HG02588 (cell line): Measurements from ENCODE around the gene PAFAH1B2.

Experiments used
- ATAC-seq: cut with Tn5 transposase; IDR thresholded peaks from one replicate; pipeline ENCODE4 v1.9.1; 2021; ENCODE audit warnings: mild to moderate bottlenecking, moderate library complexity; ENCODE audit not compliant: unreplicated experiment

The PAFAH1B2 gene

GRCh38 chr11:117187799-117188481, 43.9 kb downstream of the PAFAH1B2 start:
- ATAC-seq = no peak

- no peak for ATAC-seq
Observed at GRCh38 chr11:117188620-117189081, 44.6 kb downstream of the PAFAH1B2 start.

GRCh38 chr11:117189191-117189940, 45.3 kb downstream of the PAFAH1B2 start:
- ATAC-seq = peak; percentile 49

DNA sequence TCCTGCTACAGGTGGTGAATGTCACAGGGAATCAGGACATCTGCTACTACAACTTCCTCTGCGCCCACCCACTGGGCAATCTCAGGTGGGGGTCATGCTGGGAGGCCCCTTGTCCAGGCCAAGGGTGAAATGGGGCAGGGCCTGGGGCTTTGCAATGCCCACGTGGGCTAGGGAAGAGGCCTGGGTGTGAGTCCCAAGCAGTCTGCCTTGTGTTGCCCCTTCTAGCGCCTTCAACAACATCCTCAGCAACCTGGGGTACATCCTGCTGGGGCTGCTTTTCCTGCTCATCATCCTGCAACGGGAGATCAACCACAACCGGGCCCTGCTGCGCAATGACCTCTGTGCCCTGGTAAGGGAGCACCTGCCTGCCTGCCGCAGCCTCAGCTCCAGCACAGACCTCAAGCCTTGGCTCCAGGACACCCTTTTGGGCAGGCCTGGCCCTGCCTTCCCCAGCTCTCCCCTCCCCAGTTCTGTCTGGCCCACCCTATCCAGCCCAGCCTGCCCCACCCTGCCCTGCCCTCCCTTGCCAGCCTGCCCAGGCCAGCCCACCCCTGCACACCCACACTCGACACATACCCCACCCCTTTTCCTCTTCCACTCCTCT, 46.0 kb downstream of the PAFAH1B2 start:
- ATAC-seq = no peak

GRCh38 chr11:117191680-117192400, 47.8 kb downstream of the PAFAH1B2 start:
- ATAC-seq = no peak

DNA sequence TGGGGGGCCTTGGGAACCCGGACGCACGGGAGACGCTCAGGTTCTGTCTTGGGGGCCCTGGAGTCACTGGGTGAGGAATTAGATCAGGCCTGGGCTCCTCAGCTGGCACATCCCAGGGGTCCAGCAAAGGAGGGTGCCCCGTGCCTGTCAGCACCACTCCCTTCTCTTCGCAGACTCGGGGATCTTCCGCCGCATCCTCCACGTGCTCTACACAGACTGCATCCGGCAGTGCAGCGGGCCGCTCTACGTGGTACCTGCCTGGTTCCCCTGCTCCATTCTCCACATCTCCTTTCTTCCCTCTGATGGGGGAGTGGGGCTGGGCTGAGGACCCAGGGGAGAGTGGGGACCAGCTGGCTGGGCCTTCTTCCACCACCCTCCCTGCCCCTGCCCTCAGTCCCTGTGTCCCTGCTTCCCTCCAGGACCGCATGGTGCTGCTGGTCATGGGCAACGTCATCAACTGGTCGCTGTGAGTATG, 48.4 kb downstream of the PAFAH1B2 start:
- no peak for ATAC-seq

DNA sequence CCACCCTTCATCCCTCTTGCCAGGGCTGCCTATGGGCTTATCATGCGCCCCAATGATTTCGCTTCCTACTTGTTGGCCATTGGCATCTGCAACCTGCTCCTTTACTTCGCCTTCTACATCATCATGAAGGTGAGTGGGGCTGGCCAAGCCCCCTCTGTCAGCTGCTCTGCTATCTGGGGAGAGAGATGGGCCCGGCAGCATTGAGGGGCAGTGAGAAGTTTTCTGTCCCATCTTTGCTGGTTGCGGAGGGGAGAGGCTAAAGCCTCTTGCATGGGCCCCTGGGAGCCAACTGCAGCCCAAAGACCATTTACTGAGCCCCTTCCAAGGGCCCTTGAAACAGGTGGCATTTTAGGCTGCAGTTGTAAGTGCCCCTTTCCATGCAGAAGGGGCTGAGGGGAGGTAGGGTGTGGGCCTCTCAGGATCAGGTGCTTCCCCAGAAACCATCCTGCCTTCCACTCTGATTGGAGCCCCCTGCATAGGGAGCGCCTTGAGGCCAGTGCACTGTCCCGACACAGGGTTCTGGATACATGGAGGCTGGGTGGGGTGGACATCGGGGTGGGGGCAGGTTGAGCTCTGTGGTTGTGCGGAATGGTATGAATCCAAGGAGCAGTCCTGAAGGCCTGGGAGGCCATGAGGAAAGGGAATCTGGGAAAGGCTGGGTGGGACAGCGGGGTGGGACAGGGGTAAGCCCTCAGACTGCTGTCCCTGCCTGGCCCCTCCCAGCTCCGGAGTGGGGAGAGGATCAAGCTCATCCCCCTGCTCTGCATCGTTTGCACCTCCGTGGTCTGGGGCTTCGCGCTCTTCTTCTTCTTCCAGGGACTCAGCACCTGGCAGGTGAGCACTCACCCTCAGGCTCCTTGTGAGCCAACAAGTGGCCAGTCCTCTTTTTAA, 49.3 kb downstream of the PAFAH1B2 start:
- no peak for ATAC-seq

- no peak for ATAC-seq
Observed at GRCh38 chr11:117194267-117194666, 50.2 kb downstream of the PAFAH1B2 start.

DNA sequence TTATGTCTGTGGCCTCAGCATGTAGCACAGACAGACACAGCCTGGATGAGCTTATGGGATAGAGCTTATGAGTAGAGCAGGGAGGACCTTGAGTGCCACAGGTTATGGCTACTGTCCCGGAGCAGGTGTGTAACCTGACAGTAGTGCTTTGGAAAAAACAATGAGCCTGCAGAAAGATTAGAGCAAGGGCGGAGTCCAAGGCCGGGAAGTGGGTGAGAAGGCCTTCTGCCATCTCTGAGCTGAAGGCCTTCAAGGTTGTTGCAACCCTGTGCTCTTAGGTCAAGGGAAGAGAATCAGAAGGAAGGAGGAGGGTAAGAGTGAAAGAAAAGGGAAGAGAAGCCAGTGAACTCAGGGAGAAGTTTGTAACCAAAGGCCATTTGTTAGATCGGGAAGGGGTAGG, 51.2 kb downstream of the PAFAH1B2 start:
- ATAC-seq = no peak

DNA sequence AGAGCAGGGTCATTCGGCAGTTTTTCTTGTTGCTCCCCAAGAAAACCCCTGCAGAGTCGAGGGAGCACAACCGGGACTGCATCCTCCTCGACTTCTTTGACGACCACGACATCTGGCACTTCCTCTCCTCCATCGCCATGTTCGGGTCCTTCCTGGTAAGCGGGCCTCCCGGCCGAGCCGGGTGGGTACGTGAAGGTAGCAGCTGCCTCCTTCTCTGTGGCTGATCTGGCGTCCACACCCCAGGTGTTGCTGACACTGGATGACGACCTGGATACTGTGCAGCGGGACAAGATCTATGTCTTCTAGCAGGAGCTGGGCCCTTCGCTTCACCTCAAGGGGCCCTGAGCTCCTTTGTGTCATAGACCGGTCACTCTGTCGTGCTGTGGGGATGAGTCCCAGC, 51.7 kb downstream of the PAFAH1B2 start:
- no peak for ATAC-seq

GRCh38 chr11:117197006-117197405, 52.9 kb downstream of the PAFAH1B2 start:
- ATAC-seq = no peak

- no peak for ATAC-seq
Observed at GRCh38 chr11:117197516-117198456, 53.7 kb downstream of the PAFAH1B2 start.

DNA sequence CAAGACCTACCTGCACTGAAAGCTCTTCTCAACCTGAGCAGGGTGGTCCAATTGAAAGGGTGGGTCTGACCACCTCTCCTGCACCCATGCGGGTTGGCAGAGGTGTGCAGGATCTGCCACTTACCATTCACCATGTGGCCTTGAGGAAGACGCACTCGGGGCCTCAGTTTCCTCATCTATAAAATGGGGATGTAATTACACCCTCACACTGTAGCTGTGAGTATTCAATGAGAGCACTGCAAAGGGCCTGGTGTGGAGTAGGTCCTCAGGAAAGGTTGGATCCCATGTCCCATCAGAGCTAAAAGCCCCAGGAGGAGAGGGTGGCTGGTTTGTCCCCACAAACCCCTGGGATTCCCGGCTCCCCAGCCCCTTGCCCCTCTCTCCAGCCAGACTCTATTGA, 54.5 kb downstream of the PAFAH1B2 start:
- ATAC-seq = no peak

GRCh38 chr11:117199053-117199915, 55.2 kb downstream of the PAFAH1B2 start, which contains the start of gene TAGLN:
TAGLN (plus strand) TSS chr11:117199370; CDS start chr11:117203014, 3,644 bp downstream.
- ATAC-seq = no peak

GRCh38 chr11:117199916-117200812, 56.1 kb downstream of the PAFAH1B2 start:
- no peak for ATAC-seq

- ATAC-seq = no peak
Observed at GRCh38 chr11:117200813-117201657, 56.9 kb downstream of the PAFAH1B2 start.
